ENCODE measurements around the gene PSMB10.

GRCh38 chr16:67940446-67941089 is 3.9 kb upstream of the PSMB10 start:
- TF ChIP-seq POLR2A (IDR thresholded peaks at IDR 0.05; ENCODE audit: low read depth, low read length) (no peak), CTCF (IDR thresholded peaks at IDR 0.05; ENCODE audit: extremely low read depth in 1 of 2, insufficient read depth in 1 of 2, low read depth in 1 of 2, low read length in 2 of 2) (no peak), MAX (IDR thresholded peaks at IDR 0.05; ENCODE audit: insufficient read depth, insufficient read length) (no peak), POLR2AphosphoS5 (IDR thresholded peaks at IDR 0.05; ENCODE audit: insufficient read depth, low read depth, low read length) (no peak), EZH2 (IDR thresholded peaks at IDR 0.05; ENCODE audit: borderline replicate concordance, low read depth, low read length, severe bottlenecking) (no peak), FOS (IDR thresholded peaks at IDR 0.05; ENCODE audit: borderline replicate concordance, insufficient read depth, low read length) (no peak), MYC (IDR thresholded peaks at IDR 0.05; ENCODE audit: low read depth, low read length) (no peak)

Measured in endothelial cell of umbilical vein (primary cell).